Fibroblast of lung (primary cell): Measurements from ENCODE around the gene MYOZ1.

Experiments used
- EZH2 ChIP-seq: IDR thresholded peaks from 2 replicates; pipeline ENCODE4 v1.5.1; 2012; ENCODE audit warnings: low read length, control low read depth, mild to moderate bottlenecking; ENCODE audit errors: missing control alignments
- TF ChIP-seq, protein P1 (sequence below), 2 donors: IDR thresholded peaks in 1 of 2; conservative IDR thresholded peaks in 1 of 2; 1 replicate in 1 of 2; 2 replicates in 1 of 2; pipeline ENCODE4 v1.5.1; 2011 to 2012; ENCODE audit warnings: low read length in 2 of 2, control low read depth in 1 of 2, inconsistent platforms in 1 of 2, low read depth in 1 of 2, mild to moderate bottlenecking in 1 of 2

DNA sequence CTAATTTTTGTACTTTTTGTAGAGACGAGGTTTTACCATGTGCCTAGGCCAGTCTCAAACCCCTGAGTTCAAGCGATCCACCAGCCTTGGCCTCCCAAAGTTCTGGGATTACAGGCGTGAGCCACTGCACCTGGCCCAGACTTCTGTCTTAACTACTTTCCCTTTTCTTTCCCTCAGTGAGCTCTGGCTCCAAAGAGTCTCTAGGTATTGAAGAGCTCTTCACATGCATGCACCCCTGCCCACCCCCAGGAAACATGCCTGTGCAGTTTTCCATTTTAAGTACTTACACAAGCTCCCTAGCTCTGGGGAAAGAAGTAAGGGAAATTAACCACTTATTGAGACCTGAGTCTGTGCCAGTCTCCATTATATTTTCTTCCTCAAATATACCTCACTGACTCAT, 2.0 kb downstream of the MYOZ1 start:
- no peak for TF ChIP-seq EZH2
- TF ChIP-seq, protein P1, sequence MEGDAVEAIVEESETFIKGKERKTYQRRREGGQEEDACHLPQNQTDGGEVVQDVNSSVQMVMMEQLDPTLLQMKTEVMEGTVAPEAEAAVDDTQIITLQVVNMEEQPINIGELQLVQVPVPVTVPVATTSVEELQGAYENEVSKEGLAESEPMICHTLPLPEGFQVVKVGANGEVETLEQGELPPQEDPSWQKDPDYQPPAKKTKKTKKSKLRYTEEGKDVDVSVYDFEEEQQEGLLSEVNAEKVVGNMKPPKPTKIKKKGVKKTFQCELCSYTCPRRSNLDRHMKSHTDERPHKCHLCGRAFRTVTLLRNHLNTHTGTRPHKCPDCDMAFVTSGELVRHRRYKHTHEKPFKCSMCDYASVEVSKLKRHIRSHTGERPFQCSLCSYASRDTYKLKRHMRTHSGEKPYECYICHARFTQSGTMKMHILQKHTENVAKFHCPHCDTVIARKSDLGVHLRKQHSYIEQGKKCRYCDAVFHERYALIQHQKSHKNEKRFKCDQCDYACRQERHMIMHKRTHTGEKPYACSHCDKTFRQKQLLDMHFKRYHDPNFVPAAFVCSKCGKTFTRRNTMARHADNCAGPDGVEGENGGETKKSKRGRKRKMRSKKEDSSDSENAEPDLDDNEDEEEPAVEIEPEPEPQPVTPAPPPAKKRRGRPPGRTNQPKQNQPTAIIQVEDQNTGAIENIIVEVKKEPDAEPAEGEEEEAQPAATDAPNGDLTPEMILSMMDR (conservative IDR thresholded peaks at IDR 0.05 in 1 of 2, IDR thresholded peaks at IDR 0.05 in 1 of 2; ENCODE audit: low read depth in 1 of 2, low read length in 2 of 2), result no peak
